ENCODE results near the gene GAGE10. TPM values are rescaled to one million over a fixed set of nuclear protein-coding genes. Genes with fewer than 3 reads are reported as not detected.
"Not testable (repeated sequence)": the region's sequence is repeated elsewhere in the genome, so short reads cannot be mapped to it uniquely, and the experiment has no call there.

Gene GAGE10
- total RNA-seq, 1 experiment from 2014 or later: not detected

DNA sequence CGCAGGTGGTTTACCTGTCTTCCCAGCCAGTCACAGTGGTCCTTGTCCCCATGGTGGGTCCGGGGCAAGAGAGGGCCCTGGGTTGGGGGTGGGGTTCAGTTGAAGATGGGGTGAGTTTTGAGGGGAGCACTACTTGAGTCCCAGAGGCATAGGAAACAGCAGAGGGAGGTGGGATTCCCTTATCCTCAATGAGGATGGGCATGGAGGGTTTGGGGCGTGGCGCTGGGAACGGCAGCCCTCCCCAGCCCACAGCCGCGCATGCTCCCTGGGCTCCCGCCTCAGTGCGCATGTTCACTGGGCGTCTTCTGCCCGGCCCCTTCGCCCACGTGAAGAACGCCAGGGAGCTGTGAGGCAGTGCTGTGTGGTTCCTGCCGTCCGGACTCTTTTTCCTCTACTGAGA is 18.3 kb downstream of the GAGE10 start, which contains the start of gene GAGE12J:
Gene GAGE12J, plus strand, starts transcription at position 301 of the 400 bp plus-strand sequence. CDS start 1,157 bp downstream, outside the sequence.
- H3K27me3 ChIP-seq (ENCODE audit: low read length); H3K36me3 ChIP-seq (ENCODE audit: insufficient read depth, low read length); H3K9me3 ChIP-seq (ENCODE audit: low read length); H4K20me1 ChIP-seq (ENCODE audit: insufficient read depth, low read depth, low read length); DNase-seq; H3K79me2 ChIP-seq (ENCODE audit: low read length); H3K27ac ChIP-seq (ENCODE audit: low read length); H2AFZ ChIP-seq (ENCODE audit: low read length); H3K4me3 ChIP-seq (ENCODE audit: low read length); H3K4me2 ChIP-seq (ENCODE audit: low read depth, low read length, poor library complexity, severe bottlenecking); H3K4me1 ChIP-seq (ENCODE audit: low read length); H3K9me2 ChIP-seq (replicated peaks; ENCODE audit: insufficient read depth, low read length); H3K9ac ChIP-seq (ENCODE audit: low read length): not testable (repeated sequence)

DNA sequence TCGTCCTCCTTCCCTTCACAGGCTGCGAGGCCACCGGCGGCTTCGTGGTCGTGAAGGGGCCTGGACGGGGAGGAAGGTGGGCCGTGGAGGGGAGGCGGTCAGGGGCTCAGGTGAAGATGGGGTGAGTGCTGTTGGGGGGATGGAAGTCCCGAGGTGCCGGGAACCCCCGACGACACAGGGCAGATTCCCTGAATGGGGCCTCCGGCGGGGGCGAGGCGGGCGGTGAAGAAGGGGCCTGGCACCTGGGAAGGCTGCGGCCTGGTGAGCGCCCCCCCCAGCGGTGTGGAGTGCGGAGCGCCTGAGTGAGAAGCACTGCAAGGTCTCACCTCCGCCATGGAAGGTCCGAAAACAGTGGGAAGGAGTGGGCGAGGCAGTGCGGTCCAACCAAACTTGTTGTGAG is 18.8 kb downstream of the GAGE10 start:
- H3K9me3 ChIP-seq (ENCODE audit: low read length); H3K9me2 ChIP-seq (replicated peaks; ENCODE audit: insufficient read depth, low read length); H3K4me1 ChIP-seq (ENCODE audit: low read length): not testable (repeated sequence)

DNA sequence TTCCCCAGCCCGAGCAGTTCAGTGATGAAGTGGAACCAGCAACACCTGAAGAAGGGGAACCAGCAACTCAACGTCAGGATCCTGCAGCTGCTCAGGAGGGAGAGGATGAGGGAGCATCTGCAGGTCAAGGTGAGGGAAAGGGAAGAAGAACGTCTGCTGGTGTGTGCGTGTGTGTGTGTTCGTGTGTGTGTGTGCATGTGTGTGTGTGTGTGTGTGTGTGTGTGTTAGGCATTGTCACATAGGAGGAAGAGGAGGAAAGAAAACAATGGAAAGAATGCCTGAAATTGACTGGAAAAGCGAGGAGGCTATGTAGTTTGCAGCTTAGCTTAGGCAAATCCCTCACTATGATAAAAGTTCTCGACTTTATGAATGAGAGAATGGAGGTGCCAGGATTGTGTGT is 20.3 kb downstream of the GAGE10 start:
- not testable (repeated sequence) for H3K9me2 ChIP-seq (replicated peaks; ENCODE audit: insufficient read depth, low read length); H3K36me3 ChIP-seq (ENCODE audit: insufficient read depth, low read length); H3K4me1 ChIP-seq (ENCODE audit: low read length); H2AFZ ChIP-seq (ENCODE audit: low read length); H3K27me3 ChIP-seq (ENCODE audit: low read length); H3K9me3 ChIP-seq (ENCODE audit: low read length); H3K4me3 ChIP-seq (ENCODE audit: low read length); DNase-seq; H3K4me2 ChIP-seq (ENCODE audit: low read depth, low read length, poor library complexity, severe bottlenecking); H4K20me1 ChIP-seq (ENCODE audit: insufficient read depth, low read depth, low read length); H3K79me2 ChIP-seq (ENCODE audit: low read length); H3K27ac ChIP-seq (ENCODE audit: low read length); H3K9ac ChIP-seq (ENCODE audit: low read length)

More for the DNA sequence above, 18.8 kb downstream of the GAGE10 start:
- not testable (repeated sequence) for H3K4me3 ChIP-seq (ENCODE audit: low read length); H3K9ac ChIP-seq (ENCODE audit: low read length); H4K20me1 ChIP-seq (ENCODE audit: insufficient read depth, low read depth, low read length); H3K27ac ChIP-seq (ENCODE audit: low read length); H3K79me2 ChIP-seq (ENCODE audit: low read length); H3K36me3 ChIP-seq (ENCODE audit: insufficient read depth, low read length); H3K27me3 ChIP-seq (ENCODE audit: low read length); H3K4me2 ChIP-seq (ENCODE audit: low read depth, low read length, poor library complexity, severe bottlenecking); DNase-seq; H2AFZ ChIP-seq (ENCODE audit: low read length)

DNA sequence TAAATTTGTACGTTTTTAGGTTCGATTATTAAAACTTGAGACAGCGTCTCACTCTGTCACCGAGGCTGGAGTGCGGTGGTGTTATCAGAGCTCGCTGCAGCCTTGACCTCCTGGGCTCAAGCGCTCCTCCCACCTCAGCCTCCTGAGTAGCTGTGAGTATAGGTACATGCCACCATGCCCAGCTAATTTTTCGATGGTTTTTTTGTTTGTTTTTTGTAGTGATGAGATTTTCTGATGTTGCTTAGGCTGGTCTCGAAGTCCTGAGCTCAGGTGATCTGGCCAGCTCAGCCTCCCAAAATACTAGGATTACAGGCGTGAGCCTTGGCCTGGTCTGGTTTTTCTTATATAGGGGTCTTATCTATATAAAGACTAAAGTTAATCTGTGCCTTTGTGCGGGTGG is 27.0 kb downstream of the GAGE10 start:
- not testable (repeated sequence) for H3K9me3 ChIP-seq (ENCODE audit: low read length); H3K27ac ChIP-seq (ENCODE audit: low read length); H3K4me3 ChIP-seq (ENCODE audit: low read length); H3K9ac ChIP-seq (ENCODE audit: low read length); H3K79me2 ChIP-seq (ENCODE audit: low read length); H3K4me1 ChIP-seq (ENCODE audit: low read length); H4K20me1 ChIP-seq (ENCODE audit: insufficient read depth, low read depth, low read length); H3K4me2 ChIP-seq (ENCODE audit: low read depth, low read length, poor library complexity, severe bottlenecking); H3K36me3 ChIP-seq (ENCODE audit: insufficient read depth, low read length); H2AFZ ChIP-seq (ENCODE audit: low read length); DNase-seq; H3K9me2 ChIP-seq (replicated peaks; ENCODE audit: insufficient read depth, low read length); H3K27me3 ChIP-seq (ENCODE audit: low read length)

DNA sequence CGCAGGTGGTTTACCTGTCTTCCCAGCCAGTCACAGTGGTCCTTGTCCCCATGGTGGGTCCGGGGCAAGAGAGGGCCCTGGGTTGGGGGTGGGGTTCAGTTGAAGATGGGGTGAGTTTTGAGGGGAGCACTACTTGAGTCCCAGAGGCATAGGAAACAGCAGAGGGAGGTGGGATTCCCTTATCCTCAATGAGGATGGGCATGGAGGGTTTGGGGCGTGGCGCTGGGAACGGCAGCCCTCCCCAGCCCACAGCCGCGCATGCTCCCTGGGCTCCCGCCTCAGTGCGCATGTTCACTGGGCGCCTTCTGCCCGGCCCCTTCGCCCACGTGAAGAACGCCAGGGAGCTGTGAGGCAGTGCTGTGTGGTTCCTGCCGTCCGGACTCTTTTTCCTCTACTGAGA is 27.8 kb downstream of the GAGE10 start, which contains the start of gene GAGE13:
Gene GAGE13, plus strand, starts transcription at position 301 of the 400 bp plus-strand sequence. CDS start 1,156 bp downstream, outside the sequence.
- not testable (repeated sequence) for H3K4me2 ChIP-seq (ENCODE audit: low read depth, low read length, poor library complexity, severe bottlenecking); H4K20me1 ChIP-seq (ENCODE audit: insufficient read depth, low read depth, low read length); H3K79me2 ChIP-seq (ENCODE audit: low read length); H3K4me3 ChIP-seq (ENCODE audit: low read length); H3K27ac ChIP-seq (ENCODE audit: low read length); H3K9me3 ChIP-seq (ENCODE audit: low read length); DNase-seq; H3K9ac ChIP-seq (ENCODE audit: low read length); H3K36me3 ChIP-seq (ENCODE audit: insufficient read depth, low read length); H2AFZ ChIP-seq (ENCODE audit: low read length); H3K9me2 ChIP-seq (replicated peaks; ENCODE audit: insufficient read depth, low read length); H3K27me3 ChIP-seq (ENCODE audit: low read length); H3K4me1 ChIP-seq (ENCODE audit: low read length)

DNA sequence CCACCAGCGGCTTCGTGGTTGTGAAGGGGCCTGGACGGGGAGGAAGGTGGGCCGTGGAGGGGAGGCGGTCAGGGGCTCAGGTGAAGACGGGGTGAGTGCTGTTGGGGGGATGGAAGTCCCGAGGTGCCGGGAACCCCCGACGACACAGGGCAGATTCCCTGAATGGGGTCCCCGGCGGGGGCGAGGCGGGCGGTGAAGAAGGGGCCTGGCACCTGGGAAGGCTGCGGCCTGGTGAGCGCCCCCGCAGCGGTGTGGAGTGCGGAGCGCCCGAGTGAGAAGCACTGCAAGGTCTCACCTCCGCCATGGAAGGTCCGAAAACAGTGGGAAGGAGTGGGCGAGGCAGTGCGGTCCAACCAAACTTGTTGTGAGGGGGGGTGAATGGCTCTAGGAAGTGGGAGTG is 28.4 kb downstream of the GAGE10 start:
- H3K4me2 ChIP-seq (ENCODE audit: low read depth, low read length, poor library complexity, severe bottlenecking); H3K27ac ChIP-seq (ENCODE audit: low read length); H3K79me2 ChIP-seq (ENCODE audit: low read length); H3K27me3 ChIP-seq (ENCODE audit: low read length); H3K4me3 ChIP-seq (ENCODE audit: low read length); H3K4me1 ChIP-seq (ENCODE audit: low read length); H2AFZ ChIP-seq (ENCODE audit: low read length); H3K9me2 ChIP-seq (replicated peaks; ENCODE audit: insufficient read depth, low read length); H3K9ac ChIP-seq (ENCODE audit: low read length); H3K36me3 ChIP-seq (ENCODE audit: insufficient read depth, low read length); DNase-seq; H4K20me1 ChIP-seq (ENCODE audit: insufficient read depth, low read depth, low read length); H3K9me3 ChIP-seq (ENCODE audit: low read length): not testable (repeated sequence)

DNA sequence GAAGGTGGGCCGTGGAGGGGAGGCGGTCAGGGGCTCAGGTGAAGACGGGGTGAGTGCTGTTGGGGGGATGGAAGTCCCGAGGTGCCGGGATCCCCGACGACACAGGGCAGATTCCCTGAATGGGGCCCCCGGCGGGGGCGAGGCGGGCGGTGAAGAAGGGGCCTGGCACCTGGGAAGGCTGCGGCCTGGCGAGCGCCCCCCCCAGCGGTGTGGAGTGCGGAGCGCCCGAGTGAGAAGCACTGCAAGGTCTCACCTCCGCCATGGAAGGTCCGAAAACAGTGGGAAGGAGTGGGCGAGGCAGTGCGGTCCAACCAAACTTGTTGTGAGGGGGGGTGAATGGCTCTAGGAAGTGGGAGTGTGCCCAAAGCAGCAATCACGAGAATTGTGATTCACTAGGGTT is 38.0 kb downstream of the GAGE10 start:
- not testable (repeated sequence) for H3K4me1 ChIP-seq (ENCODE audit: low read length); H3K27me3 ChIP-seq (ENCODE audit: low read length); H3K9me3 ChIP-seq (ENCODE audit: low read length); H3K9me2 ChIP-seq (replicated peaks; ENCODE audit: insufficient read depth, low read length); DNase-seq; H3K79me2 ChIP-seq (ENCODE audit: low read length); H3K4me3 ChIP-seq (ENCODE audit: low read length); H3K9ac ChIP-seq (ENCODE audit: low read length); H2AFZ ChIP-seq (ENCODE audit: low read length); H4K20me1 ChIP-seq (ENCODE audit: insufficient read depth, low read depth, low read length); H3K4me2 ChIP-seq (ENCODE audit: low read depth, low read length, poor library complexity, severe bottlenecking); H3K36me3 ChIP-seq (ENCODE audit: insufficient read depth, low read length); H3K27ac ChIP-seq (ENCODE audit: low read length)

DNA sequence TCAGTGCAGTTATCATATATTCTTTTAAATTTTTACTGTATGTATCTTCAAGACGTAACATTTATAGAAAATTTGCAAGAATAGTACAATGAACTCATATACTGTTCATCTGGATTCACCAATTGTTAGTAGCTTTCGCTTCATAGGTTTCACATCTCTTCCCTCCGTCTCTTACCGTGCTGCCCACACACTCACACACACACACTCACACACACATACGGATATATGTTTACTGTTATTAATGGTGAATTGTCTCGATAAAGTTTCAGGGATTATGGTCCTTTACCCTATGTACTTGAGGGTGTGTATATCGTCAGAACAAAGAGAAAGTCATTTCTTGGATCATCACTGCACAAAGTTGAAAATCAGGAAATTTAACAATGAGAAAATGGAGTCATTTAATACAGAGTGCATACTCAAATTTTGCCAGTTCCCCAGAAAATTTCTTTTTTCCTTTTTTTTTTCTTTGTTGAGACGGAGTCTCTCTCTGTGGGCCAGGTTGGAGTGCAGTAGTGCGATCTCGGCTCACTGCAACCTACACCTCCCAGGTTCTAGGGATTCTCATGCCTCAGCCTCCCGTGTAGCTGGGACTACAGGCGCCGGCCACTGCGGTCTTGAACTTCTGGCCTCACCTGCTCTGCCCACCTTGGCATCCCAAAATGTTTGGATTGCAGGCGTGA is 41.2 kb downstream of the GAGE10 start:
- H3K36me3 ChIP-seq (ENCODE audit: insufficient read depth, low read length); H3K4me3 ChIP-seq (ENCODE audit: low read length): not testable (repeated sequence)

DNA sequence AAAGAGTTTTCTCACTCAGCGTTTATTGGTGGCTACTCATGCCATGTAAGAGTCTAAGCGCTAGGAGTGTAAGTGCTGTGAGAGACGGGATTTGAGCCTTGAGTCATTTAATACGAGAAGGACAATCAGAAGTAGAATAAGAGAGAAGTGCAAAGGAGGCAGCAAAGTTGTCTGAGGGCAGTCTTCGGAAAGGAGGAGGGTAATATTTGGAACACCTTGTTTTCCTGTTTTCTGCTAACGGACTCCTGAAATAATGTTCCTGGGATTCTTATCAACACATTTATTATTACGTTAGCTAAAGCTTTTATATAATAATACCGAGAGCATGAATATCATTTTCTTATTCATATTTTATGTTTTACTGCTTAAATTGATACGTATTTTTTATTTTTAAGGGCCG is 42.0 kb downstream of the GAGE10 start:
- not testable (repeated sequence) for H3K27ac ChIP-seq (ENCODE audit: low read length); H4K20me1 ChIP-seq (ENCODE audit: insufficient read depth, low read depth, low read length); H3K9me2 ChIP-seq (replicated peaks; ENCODE audit: insufficient read depth, low read length); H3K79me2 ChIP-seq (ENCODE audit: low read length); H3K9ac ChIP-seq (ENCODE audit: low read length); H3K9me3 ChIP-seq (ENCODE audit: low read length); H3K36me3 ChIP-seq (ENCODE audit: insufficient read depth, low read length); H3K4me2 ChIP-seq (ENCODE audit: low read depth, low read length, poor library complexity, severe bottlenecking); H3K27me3 ChIP-seq (ENCODE audit: low read length); H3K4me3 ChIP-seq (ENCODE audit: low read length); H3K4me1 ChIP-seq (ENCODE audit: low read length); DNase-seq; H2AFZ ChIP-seq (ENCODE audit: low read length)

More for the DNA sequence above, 41.2 kb downstream of the GAGE10 start:
- H3K9me2 ChIP-seq (replicated peaks; ENCODE audit: insufficient read depth, low read length); H3K27ac ChIP-seq (ENCODE audit: low read length); H3K79me2 ChIP-seq (ENCODE audit: low read length); H3K4me2 ChIP-seq (ENCODE audit: low read depth, low read length, poor library complexity, severe bottlenecking); H3K27me3 ChIP-seq (ENCODE audit: low read length); H4K20me1 ChIP-seq (ENCODE audit: insufficient read depth, low read depth, low read length); H3K9me3 ChIP-seq (ENCODE audit: low read length); H3K9ac ChIP-seq (ENCODE audit: low read length); DNase-seq; H2AFZ ChIP-seq (ENCODE audit: low read length); H3K4me1 ChIP-seq (ENCODE audit: low read length): not testable (repeated sequence)
